Activated CD8-positive, alpha-beta memory T cell treated with anti-CD3 and anti-CD28 coated beads, Interleukin-2, amount 50 U/mL, for 1 hour (primary cell): ENCODE measurements around the gene MRPL43.
A peak's percentile ranks its signal among the peaks of the same experiment; 100 is the strongest.

Experiments used
- DNase-seq: peaks from one replicate; pipeline ENCODE4 v3.0.0-alpha.2; 2020; ENCODE audit errors: extremely low read depth

MRPL43 gene

DNA sequence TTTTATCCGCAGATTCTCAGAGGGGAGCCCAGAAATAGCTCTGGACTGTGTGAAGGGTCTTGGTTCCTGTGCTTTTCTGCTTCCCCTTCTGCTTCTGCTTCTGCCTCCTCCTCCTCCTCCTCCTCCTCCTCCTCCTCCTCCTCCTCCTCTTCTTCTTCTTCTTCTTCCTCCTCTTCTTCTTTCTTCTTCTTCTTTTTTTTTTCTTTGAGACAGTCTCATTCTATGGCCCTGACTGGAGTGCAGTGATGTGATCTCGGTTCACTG lies 32.1 kb upstream of the MRPL43 start:
- no peak for DNase-seq

- peak; percentile 36 for DNase-seq
These were observed 31.5 kb upstream of the MRPL43 start for GRCh38 chr10:101018600-101019439.

DNA sequence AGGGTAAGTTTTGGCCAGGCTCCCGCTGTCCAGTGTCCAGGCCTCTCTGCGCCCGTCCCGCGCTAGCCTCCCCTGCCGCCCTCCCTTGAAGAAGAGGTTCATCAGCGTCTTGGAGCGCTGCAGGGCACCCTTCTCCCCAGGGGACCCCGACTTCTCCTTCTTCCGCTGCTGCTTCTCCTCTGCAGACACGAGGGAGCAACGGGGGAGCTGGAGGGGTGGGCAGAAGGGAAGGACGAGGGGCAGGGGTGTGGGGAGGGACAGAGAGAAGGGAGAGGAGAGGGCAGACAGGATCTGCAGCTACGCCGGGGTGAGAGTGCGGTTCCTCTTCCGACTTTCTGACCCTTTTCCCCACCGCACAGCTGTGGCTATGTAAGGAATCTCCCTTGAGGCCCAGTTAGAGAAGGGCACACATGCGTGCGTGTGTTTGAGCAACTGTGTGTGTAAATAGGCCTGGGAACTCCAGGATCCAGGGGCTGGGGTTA lies 30.9 kb upstream of the MRPL43 start:
- DNase-seq = no peak

DNA sequence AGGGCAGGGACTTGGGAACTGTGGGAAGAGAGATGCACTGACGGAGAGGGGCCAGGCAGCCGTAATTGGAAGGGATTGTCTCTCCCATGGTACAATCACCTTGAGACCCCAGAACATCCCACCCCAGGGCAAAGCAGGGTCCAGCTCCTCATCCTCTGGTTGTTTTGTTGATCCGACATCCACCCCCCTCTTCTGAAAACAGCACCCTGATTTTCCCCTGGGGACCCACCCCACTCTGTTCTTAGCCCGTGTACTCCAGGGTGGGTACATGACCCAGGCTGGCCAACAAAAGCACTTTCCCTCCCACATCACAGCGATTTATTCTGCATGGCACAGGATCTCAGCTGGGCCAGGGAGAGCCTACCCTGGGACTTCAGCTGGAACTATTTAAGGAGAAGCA lies 29.5 kb upstream of the MRPL43 start:
- DNase-seq = no peak

- no peak for DNase-seq
These were observed 28.3 kb upstream of the MRPL43 start for GRCh38 chr10:101015582-101015973.

- no peak for DNase-seq
These were observed 27.8 kb upstream of the MRPL43 start for GRCh38 chr10:101014966-101015581.

DNA sequence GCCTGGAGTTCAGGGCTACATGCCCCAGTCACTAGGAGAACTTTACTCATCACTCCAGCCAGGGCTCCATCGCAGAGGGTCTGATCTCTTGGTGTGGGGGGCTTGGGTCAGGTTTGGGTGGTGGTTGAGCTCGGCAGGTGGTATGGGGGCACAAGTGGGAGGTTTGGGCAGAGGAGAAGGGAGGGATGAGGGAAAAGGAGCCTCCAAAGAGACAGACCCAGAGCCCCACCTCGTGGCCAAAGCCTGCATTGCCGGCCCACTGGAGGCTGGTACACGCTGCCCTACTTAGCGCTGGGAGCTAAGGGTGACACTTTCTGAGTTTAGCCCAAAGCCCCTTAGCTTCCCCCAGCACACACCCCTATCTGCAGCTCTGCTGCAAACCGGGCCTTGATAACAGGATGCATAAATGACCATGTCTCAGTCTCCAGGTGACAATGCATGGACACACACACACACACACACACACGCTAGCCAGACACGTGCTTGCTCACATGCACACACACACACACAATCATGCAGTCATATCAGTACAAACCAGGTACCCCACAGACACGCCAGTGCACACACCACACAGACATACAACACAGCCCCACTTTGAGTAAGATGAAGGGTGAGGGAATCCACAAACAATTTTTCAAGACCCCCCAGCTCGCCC lies 27.1 kb upstream of the MRPL43 start:
- no peak for DNase-seq

- no peak for DNase-seq
These were observed 26.1 kb upstream of the MRPL43 start for GRCh38 chr10:101013365-101013825.

DNA sequence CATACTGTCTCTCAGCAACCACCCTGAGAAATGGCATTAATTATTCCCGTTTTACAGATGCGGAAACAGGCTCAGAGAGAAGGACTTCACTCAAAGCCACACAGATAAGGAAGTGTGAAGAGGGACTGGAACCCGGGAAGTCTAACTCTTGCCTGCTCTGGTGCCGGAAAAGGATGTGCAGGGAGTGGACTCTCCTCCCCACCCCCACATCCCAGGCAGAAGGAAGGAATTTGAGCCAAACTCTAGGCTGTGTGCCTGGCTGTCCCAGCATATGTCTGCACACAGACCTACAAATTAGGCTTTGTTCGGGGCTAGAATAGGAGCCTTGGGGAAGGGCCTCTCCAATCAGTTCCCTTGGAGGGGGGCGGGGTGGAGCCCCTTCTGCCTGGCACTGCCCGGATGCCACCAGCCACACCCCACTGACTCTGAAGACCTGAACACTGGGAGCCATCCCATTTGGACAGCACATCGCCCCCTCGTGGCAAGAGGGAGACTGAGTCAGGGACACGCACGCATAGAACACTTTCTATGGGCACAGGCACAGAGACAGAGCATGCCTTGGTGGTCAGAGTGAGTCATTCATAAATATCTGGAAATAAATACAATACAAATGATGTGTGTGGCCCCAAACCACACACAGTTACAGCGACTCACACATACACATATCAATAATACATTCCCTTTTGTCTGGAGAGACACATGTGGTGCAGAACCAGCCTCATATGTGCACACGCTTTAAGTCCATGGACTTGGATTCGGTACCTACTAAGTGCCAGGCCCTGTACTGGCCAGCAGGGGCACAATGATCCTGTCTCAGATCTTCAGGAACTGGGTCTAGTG lies 25.4 kb upstream of the MRPL43 start:
- peak; percentile 53 for DNase-seq

GRCh38 chr10:101011517-101012423 lies 24.5 kb upstream of the MRPL43 start:
- DNase-seq = no peak

DNA sequence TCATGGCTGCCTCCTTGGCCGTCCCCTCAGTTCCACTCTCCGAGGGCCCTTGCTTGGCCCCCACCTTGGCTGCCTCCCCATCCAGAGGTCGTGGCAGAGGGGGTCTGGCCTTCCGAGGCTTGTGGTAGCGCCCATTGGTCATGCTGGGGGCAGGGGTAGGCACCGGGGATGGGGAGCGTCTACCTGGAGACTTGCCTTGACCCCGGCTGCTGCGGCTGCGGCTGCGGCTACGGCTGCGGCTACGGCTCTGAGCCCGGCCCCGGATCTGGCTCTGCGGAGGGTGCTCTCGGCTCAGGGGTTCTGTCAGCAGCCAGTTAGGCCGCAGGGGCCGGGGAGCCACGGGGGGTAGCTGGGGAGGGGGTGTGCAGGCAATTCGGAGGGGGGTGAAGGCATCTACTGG lies 23.0 kb upstream of the MRPL43 start:
- DNase-seq = no peak

DNA sequence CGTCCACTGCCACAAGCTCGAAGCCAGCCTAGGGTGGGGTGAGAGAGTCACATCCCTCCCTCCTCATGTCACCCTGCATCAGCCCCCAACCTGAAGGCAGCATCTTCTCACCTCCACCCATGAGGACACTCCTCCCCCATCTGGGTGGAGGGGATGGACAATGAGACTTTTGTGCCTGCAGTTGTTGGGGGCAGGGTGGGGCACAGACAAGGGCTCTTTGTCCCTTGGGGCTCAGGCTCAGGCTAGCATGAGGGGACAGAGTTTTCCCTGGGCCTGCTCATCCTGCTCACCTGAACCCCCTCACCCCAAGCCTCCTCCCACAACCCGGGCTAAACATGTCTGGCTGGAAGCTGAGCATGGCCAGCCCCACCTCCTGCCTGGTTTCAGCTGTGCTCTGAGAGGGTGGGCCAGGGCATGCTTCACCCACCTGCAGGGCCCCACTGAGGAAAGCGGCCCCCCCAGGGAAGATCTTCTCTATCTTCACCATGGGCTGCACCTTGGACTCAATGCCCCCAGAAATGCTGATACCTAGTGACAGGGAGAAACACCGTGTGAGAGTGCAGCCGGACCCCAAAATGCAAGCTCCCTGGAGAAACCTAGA lies 21.6 kb upstream of the MRPL43 start:
- DNase-seq = no peak

GRCh38 chr10:101007915-101008822 lies 20.9 kb upstream of the MRPL43 start:
- no peak for DNase-seq

DNA sequence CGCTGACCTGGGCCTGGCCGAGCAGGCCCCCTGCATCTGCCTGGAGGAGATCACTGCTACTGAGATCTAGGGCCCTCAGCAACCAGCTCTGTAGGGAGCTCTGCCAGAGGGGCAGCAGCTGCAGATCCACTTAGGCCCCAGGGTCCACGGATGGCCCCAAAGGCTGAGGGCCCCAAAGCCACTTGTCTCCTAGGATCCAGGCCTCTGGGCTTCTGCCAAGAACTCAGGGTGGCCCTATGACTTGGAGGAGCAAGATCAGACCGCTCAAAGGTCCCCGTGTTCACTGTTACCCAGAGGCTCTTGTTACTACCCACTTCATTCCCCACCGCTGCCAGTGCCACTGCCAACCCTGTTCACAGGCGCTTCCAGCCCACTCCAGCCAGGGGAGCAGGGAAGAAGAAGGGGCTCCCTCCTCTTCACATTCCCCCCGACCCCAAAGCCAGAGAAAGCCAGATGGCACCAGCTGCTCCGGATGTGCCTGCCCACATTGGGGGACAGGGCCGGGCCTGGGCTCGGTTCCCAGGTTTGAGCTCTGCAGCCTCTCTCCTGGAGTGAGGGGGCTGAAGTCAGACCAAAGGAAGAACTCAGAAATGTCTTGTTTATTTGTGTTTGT lies 19.9 kb upstream of the MRPL43 start:
- DNase-seq = no peak

DNA sequence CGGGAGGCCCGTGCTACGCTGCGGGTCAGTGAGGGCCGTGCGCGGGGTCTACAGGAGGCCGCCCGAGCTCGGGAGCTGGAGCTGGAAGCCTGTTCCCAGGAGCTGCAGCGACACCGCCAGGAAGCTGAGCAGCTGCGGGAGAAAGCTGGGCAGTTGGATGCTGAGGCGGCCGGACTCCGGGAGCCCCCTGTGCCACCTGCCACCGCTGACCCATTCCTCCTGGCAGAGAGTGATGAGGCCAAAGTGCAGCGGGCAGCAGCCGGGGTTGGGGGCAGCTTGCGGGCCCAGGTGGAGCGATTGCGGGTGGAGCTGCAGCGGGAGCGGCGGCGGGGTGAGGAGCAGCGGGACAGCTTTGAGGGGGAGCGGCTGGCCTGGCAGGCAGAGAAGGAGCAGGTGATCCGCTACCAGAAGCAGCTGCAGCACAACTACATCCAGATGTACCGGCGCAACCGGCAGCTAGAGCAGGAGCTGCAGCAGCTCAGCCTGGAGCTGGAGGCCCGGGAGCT lies 19.3 kb upstream of the MRPL43 start:
- no peak for DNase-seq

GRCh38 chr10:101005869-101006567 lies 18.7 kb upstream of the MRPL43 start:
- no peak for DNase-seq

DNA sequence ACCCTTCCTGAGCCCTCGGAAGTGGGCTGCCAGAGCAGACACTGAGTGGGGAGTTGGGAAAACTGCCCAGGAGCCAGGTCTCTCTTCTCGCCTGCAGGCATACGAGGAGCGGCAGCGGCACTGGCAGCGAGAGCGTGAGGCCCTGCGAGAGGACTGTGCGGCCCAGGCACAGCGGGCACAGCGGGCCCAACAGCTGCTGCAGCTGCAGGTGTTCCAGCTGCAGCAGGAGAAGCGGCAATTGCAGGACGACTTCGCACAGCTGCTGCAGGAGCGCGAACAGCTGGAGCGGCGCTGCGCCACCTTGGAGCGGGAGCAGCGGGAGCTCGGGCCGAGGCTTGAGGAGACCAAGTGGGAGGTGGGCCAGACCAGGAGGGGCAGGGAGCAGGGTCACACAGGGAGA lies 18.1 kb upstream of the MRPL43 start:
- no peak for DNase-seq

DNA sequence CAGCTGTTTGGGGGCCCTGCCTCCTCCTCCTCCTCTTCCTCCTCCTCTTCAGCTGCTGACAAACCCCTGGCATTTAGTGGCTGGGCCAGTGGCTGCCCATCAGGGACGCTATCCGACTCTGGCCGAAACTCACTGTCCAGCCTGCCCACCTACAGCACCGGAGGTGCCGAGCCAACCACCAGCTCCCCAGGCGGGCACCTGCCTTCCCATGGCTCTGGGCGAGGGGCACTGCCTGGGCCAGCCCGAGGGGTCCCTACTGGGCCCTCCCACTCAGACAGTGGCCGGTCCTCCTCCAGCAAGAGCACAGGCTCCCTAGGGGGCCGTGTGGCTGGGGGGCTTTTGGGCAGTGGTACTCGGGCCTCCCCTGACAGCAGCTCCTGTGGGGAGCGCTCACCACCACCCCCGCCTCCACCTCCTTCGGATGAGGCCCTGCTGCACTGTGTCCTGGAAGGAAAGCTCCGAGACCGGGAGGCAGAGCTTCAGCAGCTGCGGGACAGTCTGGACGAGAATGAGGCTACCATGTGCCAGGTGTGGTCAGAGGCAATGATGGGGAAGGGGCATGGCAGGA lies 16.4 kb upstream of the MRPL43 start:
- no peak for DNase-seq
